Lower leg skin (tissue), 4 donors: Measurements from ENCODE around the gene B3GNT4. TPM values are rescaled to one million over a fixed set of nuclear protein-coding genes. Genes with fewer than 3 reads are reported as not detected.

Experiments
- DNase-seq, 2 donors: peaks; one replicate each; pipeline ENCODE4 v3.0.0-alpha.2; 2019; ENCODE audit warnings: low spot score in 2 of 2
- H3K4me3 ChIP-seq: fragments of 200-600 bp; sonication (generic); 2 replicates; pipeline ENCODE4 v1.5.1; 2017; ENCODE audit warnings: mild to moderate bottlenecking, low read depth; ENCODE audit not compliant: poor library complexity, severe bottlenecking
- CTCF ChIP-seq, 3 donors: fragments of 450-650 bp; IDR thresholded peaks; one replicate each; pipeline ENCODE4 v1.5.1; 2016; ENCODE audit warnings: antibody characterized with exemption in 3 of 3, mild to moderate bottlenecking in 3 of 3, moderate library complexity in 2 of 3
- POLR2A ChIP-seq, 2 donors: fragments of 450-650 bp; IDR thresholded peaks; one replicate each; pipeline ENCODE4 v1.6.1; 2016 to 2017; ENCODE audit warnings: antibody characterized with exemption in 2 of 2, mild to moderate bottlenecking in 1 of 2, moderate library complexity in 1 of 2
- WGBS, 2 donors: methylation state at CpG; one replicate each; pipeline ENCODE4 v1.1.5; 2018; 5-methylcytosine and 5-hydroxymethylcytosine counted together
- intact Hi-C: fragments of 100-400 bp; cut with DNase I; formaldehyde crosslinking; loops from one replicate; pipeline ENCODE4 v1.15.0; 2023; ENCODE audit warnings: low total_unique reads
- total RNA-seq, 4 donors: library from RNA; depleted of rRNA; stranded (reverse); fragments of >200 nt; gene quantifications; one replicate each; pipeline ENCODE4 v1.1.0, GENCODE V29; 2016

B3GNT4 gene
- total RNA-seq, 4 donors from 2014 or later: 7.4 to 14.9 (median 8.1) TPM

- TF ChIP-seq POLR2A (IDR thresholded peaks at IDR 0.05): no peak
- TF ChIP-seq CTCF (IDR thresholded peaks at IDR 0.05): no peak
- H3K4me3 ChIP-seq: no peak overlapping the region
- intact Hi-C loops: no loop called here
- DNase-seq: peak in 1 of 2 donors; percentile 76
- WGBS, 2 donors: 56 to 60% methylated on average over 23 of the region's 23 CpGs
These were observed 1.8 kb downstream of the B3GNT4 start for GRCh38 chr12:122205053-122205925.

- TF ChIP-seq POLR2A (IDR thresholded peaks at IDR 0.05) (no peak), CTCF (IDR thresholded peaks at IDR 0.05) (no peak)
- H3K4me3 ChIP-seq: no peak overlapping the region
- DNase-seq: peak in 1 of 2 donors; percentile 68
- intact Hi-C loops: no loop called here
- 67 to 71% methylated on average over 22 to 27 of the region's 27 CpGs for WGBS, 2 donors
These were observed 2.8 kb downstream of the B3GNT4 start for GRCh38 chr12:122206111-122206881.

GRCh38 chr12:122206976-122207375 lies 3.5 kb downstream of the B3GNT4 start:
- peak in 1 of 2 donors; percentile 81 for DNase-seq
- intact Hi-C loops: no loop called here
- TF ChIP-seq POLR2A (IDR thresholded peaks at IDR 0.05): no peak
- TF ChIP-seq CTCF (IDR thresholded peaks at IDR 0.05): no peak
- WGBS, 2 donors: 81 to 100% methylated on average over 3 to 6 of the region's 8 CpGs
- H3K4me3 ChIP-seq: no peak overlapping the region

- 78 to 82% methylated on average over 8 of the region's 8 CpGs for WGBS, 2 donors
- peak in 1 of 2 donors; percentile 61 for DNase-seq
- intact Hi-C loops: no loop called here
- no peak overlapping the region for H3K4me3 ChIP-seq
- TF ChIP-seq POLR2A (IDR thresholded peaks at IDR 0.05): no peak
- no peak for TF ChIP-seq CTCF (IDR thresholded peaks at IDR 0.05)
These were observed 3.9 kb downstream of the B3GNT4 start for GRCh38 chr12:122207391-122207790.

GRCh38 chr12:122208073-122208820 lies 4.7 kb downstream of the B3GNT4 start:
- peak in 1 of 2 donors; percentile 70 for DNase-seq
- WGBS, 2 donors: 87 to 91% methylated on average over 18 of the region's 18 CpGs
- TF ChIP-seq POLR2A (IDR thresholded peaks at IDR 0.05): no peak
- TF ChIP-seq CTCF (IDR thresholded peaks at IDR 0.05): no peak
- intact Hi-C loops: no loop called here
- no peak overlapping the region for H3K4me3 ChIP-seq
